NB4 (cell line): Measurements from ENCODE around the gene SATL1.

Experiments
- MYC ChIP-seq: IDR thresholded peaks from 2 replicates; pipeline ENCODE4 v1.6.1; 2011; ENCODE audit warnings: low read depth, low read length
- POLR2A ChIP-seq: IDR thresholded peaks from 2 replicates; pipeline ENCODE4 v1.6.1; 2011; ENCODE audit warnings: mild to moderate bottlenecking; ENCODE audit not compliant: insufficient read length; ENCODE audit errors: extremely low read depth
- TF ChIP-seq, protein P1 (sequence below): IDR thresholded peaks from one replicate; pipeline ENCODE4 v1.5.1; 2012; ENCODE audit warnings: low read depth, low read length

DNA sequence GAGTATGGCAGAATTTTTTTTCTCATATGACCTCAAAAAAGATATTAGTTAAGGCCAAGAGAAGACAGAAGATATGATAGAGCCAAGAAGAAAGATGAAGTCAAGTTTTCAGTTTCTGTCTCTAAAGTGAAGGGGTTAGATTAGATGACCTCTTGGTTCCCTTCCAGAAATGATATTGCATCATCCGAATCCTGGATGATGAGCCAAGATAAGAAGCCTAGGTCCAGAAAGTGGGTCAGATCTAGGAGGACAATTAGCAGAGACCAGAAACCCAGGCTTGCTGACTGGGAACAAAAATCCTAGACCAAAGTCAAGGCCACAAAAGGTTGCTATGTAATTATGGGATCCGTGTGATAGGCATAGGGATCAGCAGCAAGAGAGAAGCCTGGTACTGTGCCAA lies 20.2 kb downstream of the SATL1 start:
- TF ChIP-seq, protein P1, sequence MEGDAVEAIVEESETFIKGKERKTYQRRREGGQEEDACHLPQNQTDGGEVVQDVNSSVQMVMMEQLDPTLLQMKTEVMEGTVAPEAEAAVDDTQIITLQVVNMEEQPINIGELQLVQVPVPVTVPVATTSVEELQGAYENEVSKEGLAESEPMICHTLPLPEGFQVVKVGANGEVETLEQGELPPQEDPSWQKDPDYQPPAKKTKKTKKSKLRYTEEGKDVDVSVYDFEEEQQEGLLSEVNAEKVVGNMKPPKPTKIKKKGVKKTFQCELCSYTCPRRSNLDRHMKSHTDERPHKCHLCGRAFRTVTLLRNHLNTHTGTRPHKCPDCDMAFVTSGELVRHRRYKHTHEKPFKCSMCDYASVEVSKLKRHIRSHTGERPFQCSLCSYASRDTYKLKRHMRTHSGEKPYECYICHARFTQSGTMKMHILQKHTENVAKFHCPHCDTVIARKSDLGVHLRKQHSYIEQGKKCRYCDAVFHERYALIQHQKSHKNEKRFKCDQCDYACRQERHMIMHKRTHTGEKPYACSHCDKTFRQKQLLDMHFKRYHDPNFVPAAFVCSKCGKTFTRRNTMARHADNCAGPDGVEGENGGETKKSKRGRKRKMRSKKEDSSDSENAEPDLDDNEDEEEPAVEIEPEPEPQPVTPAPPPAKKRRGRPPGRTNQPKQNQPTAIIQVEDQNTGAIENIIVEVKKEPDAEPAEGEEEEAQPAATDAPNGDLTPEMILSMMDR: no peak
- TF ChIP-seq POLR2A (no peak), MYC (no peak)
